Activated naive CD8-positive, alpha-beta T cell treated with anti-CD3 and anti-CD28 coated beads, Interleukin-2, amount 50 U/mL, for 16 hours (primary cell): ENCODE results near the gene CBFA2T2.
"Not testable (repeated sequence)": the region's sequence is repeated elsewhere in the genome, so short reads cannot be mapped to it uniquely, and the experiment has no call there.

Experiments
- DNase-seq: peaks from one replicate; pipeline ENCODE4 v3.0.0-alpha.2; 2020; ENCODE audit warnings: low read depth, low spot score

Gene CBFA2T2

GRCh38 chr20:33624399-33624798 is 134.5 kb downstream of the CBFA2T2 start:
- no peak for DNase-seq

DNA sequence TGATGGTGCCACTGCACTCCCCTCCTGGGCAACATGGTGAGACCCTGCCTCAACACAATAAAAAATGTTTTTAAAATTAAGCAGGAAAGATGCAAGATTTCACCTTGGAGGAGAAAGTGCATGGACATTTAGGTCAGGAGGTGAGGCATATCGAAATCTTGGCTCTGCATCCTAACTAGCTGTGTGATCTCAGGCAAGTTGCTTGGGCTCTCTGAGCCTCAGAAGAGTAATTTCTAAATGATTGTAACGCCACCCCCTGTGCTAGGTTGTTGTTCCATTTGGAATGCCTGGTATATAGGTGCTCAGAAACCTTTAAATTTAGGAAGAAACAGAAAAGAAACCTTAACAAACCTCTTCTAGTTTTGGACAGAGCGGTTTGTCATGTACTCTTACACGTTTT is 136.3 kb downstream of the CBFA2T2 start:
- DNase-seq = no peak

DNA sequence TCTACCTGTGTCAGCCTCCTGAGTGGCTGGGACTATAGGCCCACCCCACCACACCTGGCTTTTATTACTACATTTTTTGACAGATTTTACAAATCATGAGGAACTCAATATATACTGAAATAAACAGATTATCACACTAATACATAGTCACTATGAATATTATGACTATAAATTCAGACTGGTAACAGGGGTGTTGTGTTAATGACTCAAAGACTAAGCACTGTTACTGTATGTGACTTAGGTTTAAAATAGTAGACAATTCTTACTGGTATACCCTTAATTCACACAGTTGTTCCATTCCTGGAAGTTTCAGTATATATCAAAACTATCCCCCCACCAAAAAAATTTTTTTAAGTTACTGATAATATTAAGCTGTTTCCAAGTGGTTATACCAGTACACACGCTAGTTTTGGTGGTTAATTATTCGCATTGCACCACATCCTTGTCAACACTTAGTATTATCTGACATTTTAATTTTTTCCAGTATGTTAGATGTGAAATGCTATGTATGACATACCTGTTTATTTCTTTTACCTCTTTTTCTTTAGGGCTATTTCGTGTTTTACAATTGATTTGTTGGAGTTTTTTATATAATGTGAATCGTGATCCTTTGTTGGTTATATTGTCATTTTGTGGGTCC is 137.8 kb downstream of the CBFA2T2 start:
- no peak for DNase-seq

DNA sequence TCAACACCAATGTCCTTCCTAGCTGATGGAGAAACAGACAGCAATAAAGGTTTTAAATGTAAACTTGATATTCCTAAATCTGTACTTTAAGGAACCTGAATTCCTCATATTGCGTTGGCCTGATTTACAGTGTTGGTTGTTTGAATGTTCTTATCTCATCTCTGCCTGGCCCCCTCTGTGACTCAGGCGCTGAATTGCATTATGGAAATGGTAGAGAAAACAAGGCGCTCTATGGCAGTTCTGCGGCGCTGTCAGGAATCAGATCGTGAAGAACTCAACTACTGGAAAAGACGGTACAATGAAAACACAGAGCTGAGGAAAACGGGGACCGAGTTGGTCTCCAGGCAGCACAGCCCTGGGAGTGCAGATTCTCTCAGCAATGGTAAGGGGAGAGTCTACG is 139.6 kb downstream of the CBFA2T2 start:
- no peak for DNase-seq

GRCh38 chr20:33629979-33630378 is 140.1 kb downstream of the CBFA2T2 start:
- DNase-seq = no peak

GRCh38 chr20:33630507-33630906 is 140.6 kb downstream of the CBFA2T2 start:
- no peak for DNase-seq

DNA sequence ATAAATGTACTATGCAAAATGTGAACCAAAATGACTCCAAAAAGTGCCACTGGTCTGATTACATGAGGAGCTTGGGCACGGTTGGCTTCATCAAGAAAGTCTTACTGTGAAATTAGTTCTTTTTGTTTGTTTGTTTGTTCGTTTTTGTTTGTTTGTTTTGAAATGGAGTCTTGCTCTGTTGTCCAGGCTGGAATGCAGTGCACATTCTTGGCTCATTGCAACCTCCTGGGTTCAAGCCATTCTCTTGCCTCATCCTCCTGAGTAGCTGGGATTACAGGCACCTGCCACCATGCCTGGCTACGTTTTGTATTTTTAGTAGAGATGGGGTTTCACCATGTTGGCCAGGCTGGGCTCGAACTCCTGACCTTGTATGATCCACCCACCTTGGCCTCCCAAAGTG is 142.0 kb downstream of the CBFA2T2 start:
- not testable (repeated sequence) for DNase-seq

DNA sequence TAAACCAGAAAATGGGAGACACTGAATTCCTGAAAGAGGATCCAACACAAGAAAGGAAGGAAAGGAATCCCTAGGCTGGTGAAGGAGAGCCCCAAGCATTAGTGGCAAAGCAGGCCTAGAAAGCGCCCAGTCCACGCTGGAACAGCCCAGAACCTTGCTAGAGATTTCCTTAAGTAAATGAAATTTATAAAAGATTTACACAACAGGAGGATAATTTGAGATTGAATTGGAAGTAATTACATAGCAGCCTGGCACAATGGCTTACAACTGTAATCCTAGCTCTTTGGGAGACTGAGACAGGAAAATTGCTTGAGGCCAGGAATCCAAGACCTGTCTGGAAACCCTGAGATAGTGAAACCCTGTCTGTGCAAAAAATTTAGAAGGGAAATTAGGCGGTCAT is 145.4 kb downstream of the CBFA2T2 start:
- no peak for DNase-seq

GRCh38 chr20:33636776-33637175 is 146.9 kb downstream of the CBFA2T2 start:
- no peak for DNase-seq

DNA sequence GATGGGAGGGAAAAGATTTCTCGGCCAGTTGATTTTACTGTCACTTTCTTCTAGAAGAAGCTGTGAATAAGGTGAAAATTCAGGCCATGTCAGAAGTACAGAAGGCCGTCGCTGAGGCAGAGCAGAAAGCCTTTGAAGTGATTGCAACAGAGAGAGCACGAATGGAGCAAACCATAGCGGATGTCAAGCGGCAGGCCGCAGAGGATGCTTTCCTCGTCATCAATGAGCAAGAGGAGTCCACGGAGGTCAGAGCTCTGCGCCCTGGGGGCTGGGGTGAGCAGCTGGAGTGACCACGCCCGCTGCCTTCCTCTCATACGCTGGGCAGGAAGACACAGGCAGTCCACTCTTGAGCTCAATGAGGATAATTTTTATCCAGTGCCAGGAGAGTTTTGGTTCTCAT is 150.4 kb downstream of the CBFA2T2 start:
- DNase-seq = no peak

- no peak for DNase-seq
These were observed 154.6 kb downstream of the CBFA2T2 start for GRCh38 chr20:33644313-33645071.

GRCh38 chr20:33645072-33645358 is 155.1 kb downstream of the CBFA2T2 start:
- DNase-seq = no peak

GRCh38 chr20:33645396-33645795 is 155.5 kb downstream of the CBFA2T2 start:
- DNase-seq = no peak

- DNase-seq = no peak
These were observed 156.3 kb downstream of the CBFA2T2 start for GRCh38 chr20:33646191-33646590.

GRCh38 chr20:33646959-33647602 is 157.2 kb downstream of the CBFA2T2 start:
- not testable (repeated sequence) for DNase-seq

DNA sequence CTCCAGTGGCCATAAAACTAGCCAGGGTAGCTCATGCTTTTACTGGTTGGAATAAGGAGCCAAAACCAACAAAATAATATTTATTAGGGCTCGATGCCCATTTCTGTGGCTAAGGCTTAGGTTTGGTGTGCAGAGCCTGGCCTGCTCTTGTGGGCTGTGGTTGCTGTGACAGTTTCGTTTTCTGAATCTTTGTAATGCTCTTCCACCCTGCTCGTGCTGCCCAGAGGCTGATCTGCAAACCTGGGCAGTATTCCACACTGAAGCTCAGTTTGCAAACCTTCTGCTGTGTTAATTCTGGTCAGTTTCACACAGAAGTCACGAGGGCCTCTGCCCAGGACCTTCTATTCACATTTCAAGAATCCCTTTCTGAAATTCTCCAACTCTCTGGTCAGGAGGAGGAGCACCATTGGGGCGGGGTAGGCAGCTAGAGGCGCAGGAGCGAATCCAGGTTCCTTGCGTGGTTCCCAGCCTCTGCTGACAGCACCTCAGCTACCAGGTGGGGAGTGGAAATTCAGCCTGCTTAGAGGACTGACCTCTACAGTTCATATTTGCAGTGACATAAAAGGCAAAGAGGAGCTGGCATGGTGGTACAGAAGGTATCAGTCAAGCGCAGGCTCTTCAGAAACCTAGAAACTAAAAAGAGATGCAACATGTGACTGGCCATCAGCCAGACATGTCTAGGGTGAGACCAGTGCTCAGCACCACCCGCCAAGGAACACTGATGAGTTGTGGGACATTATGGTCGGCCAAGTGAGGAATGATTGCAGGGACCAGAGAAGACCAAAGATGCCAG is 157.9 kb downstream of the CBFA2T2 start:
- DNase-seq = no peak

DNA sequence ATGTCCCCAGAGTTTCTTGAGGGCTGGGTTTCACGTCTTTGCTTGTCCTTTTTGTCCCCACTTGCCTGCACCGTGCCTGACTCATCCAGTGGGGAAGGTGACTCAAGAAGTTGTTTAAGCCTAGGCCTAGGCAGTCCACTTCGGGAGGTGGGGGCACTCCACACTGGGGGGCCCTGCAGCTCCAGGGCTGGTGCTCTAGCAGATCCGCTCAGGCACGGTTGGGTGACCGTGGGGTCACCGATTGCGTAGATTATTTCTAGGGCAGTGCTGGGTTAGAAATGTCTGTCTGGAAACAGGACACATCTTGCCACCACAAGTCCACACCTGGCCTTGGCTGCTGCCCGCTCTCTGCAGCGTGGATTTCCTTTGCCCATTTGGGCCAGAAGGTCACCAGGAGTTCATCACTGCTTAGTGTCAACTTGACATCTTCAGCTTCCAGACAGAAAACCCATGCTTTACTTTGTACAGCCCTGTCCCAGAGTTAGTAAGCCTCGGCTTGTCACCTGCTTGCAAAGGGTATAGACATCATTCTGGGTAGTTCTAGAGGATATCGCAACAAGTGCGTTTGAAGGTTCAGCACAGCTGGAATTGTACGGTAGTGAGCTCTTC is 158.6 kb downstream of the CBFA2T2 start:
- no peak for DNase-seq

DNA sequence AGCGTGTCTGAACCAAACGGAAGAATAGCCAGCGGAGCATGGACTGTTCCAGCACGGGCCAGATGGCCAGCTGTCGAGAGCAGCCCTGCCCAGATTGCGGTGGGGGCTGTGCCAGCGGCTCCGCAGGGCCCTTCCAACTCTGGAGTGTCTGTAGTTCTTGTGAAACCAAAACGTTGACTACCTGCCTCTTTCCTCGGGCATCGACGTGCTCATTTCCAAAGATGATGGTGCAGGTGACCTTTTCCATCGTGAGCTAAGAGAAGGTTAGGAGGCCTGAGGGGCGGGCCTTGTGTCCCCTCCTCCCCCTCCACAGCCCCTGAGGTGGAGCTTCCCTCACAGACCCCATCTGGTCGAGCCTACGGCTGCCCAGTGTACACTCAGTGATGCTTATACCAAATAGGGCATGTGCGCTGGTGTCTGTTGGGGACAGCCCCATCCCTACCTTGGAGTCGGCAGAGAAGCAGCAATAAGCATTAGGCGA is 159.3 kb downstream of the CBFA2T2 start:
- no peak for DNase-seq

DNA sequence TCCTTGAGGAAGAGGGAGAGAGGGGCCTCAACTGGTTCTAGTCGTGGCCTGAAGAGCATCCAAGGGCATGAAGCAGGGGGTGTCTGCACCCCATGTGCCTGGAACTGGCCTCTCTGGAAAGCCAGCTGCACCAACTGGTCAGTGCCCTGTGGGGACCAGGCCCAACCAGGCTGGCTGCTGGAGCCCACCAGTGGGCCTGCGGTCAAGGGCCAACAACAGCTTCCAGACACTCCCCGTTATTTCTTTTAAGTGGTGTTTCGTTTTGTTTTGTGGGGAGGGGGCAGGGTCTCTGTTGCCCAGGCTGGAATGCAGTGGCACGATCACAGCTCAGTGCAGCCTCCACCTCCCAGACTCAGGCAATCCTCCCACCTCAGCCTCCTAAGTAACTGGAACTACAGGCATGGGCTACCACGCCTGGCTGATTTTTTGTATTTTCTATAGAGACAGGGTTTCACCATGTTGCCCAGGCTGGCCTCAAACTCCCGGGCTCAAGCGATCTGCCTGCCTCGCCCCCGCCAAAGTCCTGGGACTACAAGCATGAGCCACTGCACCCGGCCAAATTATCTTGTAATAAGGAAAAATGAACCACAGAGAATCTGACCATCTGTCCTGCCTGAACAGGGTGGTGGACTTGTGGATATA is 160.3 kb downstream of the CBFA2T2 start:
- no peak for DNase-seq

GRCh38 chr20:33650753-33651561 is 161.1 kb downstream of the CBFA2T2 start:
- DNase-seq = no peak
